Endothelial cell (in vitro differentiated cells): ENCODE results near the gene FCHO1. TPM values are rescaled to one million over a fixed set of nuclear protein-coding genes. Genes with fewer than 3 reads are reported as not detected.
A peak's percentile ranks its signal among the peaks of the same experiment; 100 is the strongest.

Experiments used
- DNase-seq: peaks from one replicate; pipeline ENCODE4 v3.0.0; 2021; ENCODE audit warnings: low spot score
- H3K27ac Mint-ChIP-seq: one replicate; pipeline ENCODE4 v1.8.0; 2021; ENCODE audit warnings: mixed read lengths, inconsistent platforms; ENCODE audit not compliant: unreplicated experiment
- H3K27me3 Mint-ChIP-seq: one replicate; pipeline ENCODE4 v1.8.0; 2021; ENCODE audit warnings: mild to moderate bottlenecking, moderate library complexity, mixed read lengths, inconsistent platforms; ENCODE audit not compliant: unreplicated experiment
- H3K36me3 Mint-ChIP-seq: one replicate; pipeline ENCODE4 v1.8.0; 2021; ENCODE audit warnings: mild to moderate bottlenecking, low read depth, mixed read lengths, inconsistent platforms; ENCODE audit not compliant: unreplicated experiment
- H3K4me1 Mint-ChIP-seq: one replicate; pipeline ENCODE4 v1.8.0; 2021; ENCODE audit warnings: mild to moderate bottlenecking, mixed read lengths, inconsistent platforms; ENCODE audit not compliant: unreplicated experiment
- H3K4me3 Mint-ChIP-seq: one replicate; pipeline ENCODE4 v1.8.0; 2021; ENCODE audit warnings: mild to moderate bottlenecking, mixed read lengths, inconsistent platforms; ENCODE audit not compliant: unreplicated experiment
- H3K9me3 Mint-ChIP-seq: one replicate; pipeline ENCODE4 v1.8.0; 2021; ENCODE audit warnings: mixed read lengths, inconsistent platforms; ENCODE audit not compliant: unreplicated experiment
- total RNA-seq: library from RNA; stranded (reverse); fragmentation: NEBNext Ultra II Directional; extraction: Animal tissue kit (Norgen Biotek cat#: 25700); gene quantifications from one replicate; pipeline ENCODE4 v1.2.1, GENCODE V29; 2021; ENCODE audit not compliant: unreplicated experiment
- TF ChIP-seq, protein P1 (sequence below): fragments of 200-600 bp; sonication (generic); IDR thresholded peaks from one replicate; pipeline ENCODE4 v1.5.0; 2021; ENCODE audit warnings: antibody characterized with exemption; ENCODE audit not compliant: unreplicated experiment

FCHO1 gene
- total RNA-seq, 1 donor from 2014 or later, result 2.7 TPM

DNA sequence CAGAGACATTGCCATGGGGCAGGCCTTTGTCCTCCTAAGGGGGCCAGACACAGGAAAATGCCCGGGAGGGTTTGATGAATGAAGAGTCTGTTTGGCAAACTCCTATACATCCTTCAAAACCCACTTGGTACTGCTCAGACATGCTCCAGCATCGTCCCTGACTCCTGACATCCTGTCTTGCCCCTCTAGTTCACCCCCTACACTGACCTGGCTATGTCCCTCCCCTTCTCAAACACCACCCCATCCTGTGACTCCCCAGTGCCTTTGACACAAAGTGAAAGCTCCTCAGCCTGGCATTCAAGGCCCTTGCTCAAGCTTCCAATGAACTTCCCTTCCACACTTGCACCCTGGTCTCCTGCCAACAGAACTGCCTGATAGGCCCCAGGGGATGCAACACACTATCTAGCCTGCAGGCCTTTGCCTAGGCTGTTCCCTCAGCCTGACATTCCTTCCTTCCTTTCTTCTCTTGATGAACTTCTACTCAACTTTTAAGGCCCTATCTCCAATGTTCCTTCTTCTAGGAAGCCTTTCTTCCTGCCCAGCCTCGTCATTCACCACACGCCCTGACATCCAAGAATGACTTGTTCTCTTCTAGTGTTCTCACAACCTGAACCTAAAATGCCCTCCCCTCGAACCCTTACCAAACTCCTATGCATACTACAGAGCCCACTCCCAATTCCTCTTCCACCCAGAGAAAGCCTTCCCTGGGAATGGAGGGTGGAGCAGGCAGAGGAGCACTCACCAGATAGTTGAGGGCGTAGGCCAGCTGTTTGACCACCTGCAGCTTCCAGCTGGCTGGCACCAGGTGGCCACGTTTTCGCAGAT, 84.1 kb downstream of the FCHO1 start:
- H3K27ac Mint-ChIP-seq, result peak overlapping the region; percentile 5
- H3K27me3 Mint-ChIP-seq, result peaks cover 5% of the 10 kb centered on the region
- no peaks in the 10 kb centered on the region for H3K9me3 Mint-ChIP-seq
- peaks cover 17% of the 10 kb centered on the region for H3K36me3 Mint-ChIP-seq
- TF ChIP-seq, protein P1, sequence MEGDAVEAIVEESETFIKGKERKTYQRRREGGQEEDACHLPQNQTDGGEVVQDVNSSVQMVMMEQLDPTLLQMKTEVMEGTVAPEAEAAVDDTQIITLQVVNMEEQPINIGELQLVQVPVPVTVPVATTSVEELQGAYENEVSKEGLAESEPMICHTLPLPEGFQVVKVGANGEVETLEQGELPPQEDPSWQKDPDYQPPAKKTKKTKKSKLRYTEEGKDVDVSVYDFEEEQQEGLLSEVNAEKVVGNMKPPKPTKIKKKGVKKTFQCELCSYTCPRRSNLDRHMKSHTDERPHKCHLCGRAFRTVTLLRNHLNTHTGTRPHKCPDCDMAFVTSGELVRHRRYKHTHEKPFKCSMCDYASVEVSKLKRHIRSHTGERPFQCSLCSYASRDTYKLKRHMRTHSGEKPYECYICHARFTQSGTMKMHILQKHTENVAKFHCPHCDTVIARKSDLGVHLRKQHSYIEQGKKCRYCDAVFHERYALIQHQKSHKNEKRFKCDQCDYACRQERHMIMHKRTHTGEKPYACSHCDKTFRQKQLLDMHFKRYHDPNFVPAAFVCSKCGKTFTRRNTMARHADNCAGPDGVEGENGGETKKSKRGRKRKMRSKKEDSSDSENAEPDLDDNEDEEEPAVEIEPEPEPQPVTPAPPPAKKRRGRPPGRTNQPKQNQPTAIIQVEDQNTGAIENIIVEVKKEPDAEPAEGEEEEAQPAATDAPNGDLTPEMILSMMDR, result no peak
- peak overlapping the region; percentile 4 for H3K4me3 Mint-ChIP-seq
- H3K4me1 Mint-ChIP-seq, result peaks cover 3% of the 10 kb centered on the region
- DNase-seq, result no peak

DNA sequence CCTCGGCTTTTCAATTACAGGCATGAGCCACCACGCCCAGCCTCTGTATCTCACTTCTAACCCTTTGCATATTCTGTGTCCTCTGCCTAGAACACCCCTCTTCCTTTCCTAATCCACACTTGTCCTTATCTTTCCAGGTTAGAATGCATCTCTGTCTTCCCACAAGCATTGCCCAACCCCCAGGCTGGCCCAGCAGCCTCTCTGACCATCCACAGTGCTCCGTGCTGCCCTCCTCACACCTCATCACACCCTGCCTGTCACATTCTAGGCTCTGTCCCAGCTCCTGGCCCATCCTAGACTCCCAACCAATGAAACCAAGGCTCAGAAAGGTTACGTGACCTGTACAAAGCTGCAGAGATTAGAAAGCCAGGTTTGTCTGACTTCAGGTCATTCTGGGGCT, 85.3 kb downstream of the FCHO1 start:
- peaks cover 21% of the 10 kb centered on the region for H3K36me3 Mint-ChIP-seq

DNA sequence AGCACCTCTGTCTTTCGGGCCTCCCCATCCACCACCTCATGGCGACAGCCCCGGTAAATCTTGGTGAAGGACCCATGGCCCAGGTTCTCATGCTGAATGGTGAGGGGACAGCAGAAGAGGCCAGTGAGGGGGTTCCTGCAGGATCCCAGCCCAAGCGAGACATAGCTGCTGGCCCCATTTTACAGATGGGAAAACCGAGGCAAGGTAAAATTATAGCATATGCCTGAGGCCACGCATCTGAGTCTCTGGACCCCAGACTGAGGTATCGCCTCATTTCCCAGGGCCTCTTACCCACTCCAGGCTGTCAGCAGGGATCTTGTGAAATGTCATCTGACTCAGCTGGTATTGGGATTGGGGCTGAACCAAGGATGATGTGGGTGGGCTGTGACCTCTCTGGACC, 86.7 kb downstream of the FCHO1 start:
- DNase-seq, result no peak
- Mint-ChIP-seq H3K9me3 (no peaks in the 10 kb centered on the region), H3K27ac (no peak overlapping the region), H3K27me3 (peaks cover 8% of the 10 kb centered on the region), H3K4me3 (peak overlapping the region; percentile 31), H3K36me3 (peaks cover 19% of the 10 kb centered on the region), H3K4me1 (peaks cover 6% of the 10 kb centered on the region)
- TF ChIP-seq, protein P1, result no peak

More for the DNA sequence above, 85.3 kb downstream of the FCHO1 start:
- TF ChIP-seq, protein P1, result no peak
- H3K4me1 Mint-ChIP-seq, result peaks cover 6% of the 10 kb centered on the region
- H3K27ac Mint-ChIP-seq, result no peak overlapping the region
- H3K9me3 Mint-ChIP-seq, result no peaks in the 10 kb centered on the region
- DNase-seq, result no peak
- peaks cover 8% of the 10 kb centered on the region for H3K27me3 Mint-ChIP-seq
- H3K4me3 Mint-ChIP-seq, result peak overlapping the region; percentile 53

Other genes with a start within 250 kb of the FCHO1 start
- 184 TPM for gene PGLS, start 239.8 kb upstream of the FCHO1 start, total RNA-seq
- gene COLGALT1, start 195.8 kb upstream of the FCHO1 start, total RNA-seq, result 257 TPM
- gene UNC13A, start 63.1 kb upstream of the FCHO1 start, total RNA-seq, result 1.2 TPM
- gene MAP1S, start 32.0 kb upstream of the FCHO1 start, total RNA-seq, result 173 TPM
- 0.77 TPM for gene B3GNT3, start 43.7 kb downstream of the FCHO1 start, total RNA-seq
- gene INSL3, start 70.0 kb downstream of the FCHO1 start, total RNA-seq, result 0.36 TPM
- 30.9 TPM for gene JAK3, start 96.5 kb downstream of the FCHO1 start, total RNA-seq
- 2,048 TPM for gene RPL18A, start 108.4 kb downstream of the FCHO1 start, total RNA-seq
- not detected for gene SLC5A5, start 120.5 kb downstream of the FCHO1 start, total RNA-seq
- 68.2 TPM for gene CCDC124, start 181.5 kb downstream of the FCHO1 start, total RNA-seq
- 19.3 TPM for gene KCNN1, start 215.6 kb downstream of the FCHO1 start, total RNA-seq